ENCODE measurements around the gene PDLIM4.

Gene PDLIM4

DNA sequence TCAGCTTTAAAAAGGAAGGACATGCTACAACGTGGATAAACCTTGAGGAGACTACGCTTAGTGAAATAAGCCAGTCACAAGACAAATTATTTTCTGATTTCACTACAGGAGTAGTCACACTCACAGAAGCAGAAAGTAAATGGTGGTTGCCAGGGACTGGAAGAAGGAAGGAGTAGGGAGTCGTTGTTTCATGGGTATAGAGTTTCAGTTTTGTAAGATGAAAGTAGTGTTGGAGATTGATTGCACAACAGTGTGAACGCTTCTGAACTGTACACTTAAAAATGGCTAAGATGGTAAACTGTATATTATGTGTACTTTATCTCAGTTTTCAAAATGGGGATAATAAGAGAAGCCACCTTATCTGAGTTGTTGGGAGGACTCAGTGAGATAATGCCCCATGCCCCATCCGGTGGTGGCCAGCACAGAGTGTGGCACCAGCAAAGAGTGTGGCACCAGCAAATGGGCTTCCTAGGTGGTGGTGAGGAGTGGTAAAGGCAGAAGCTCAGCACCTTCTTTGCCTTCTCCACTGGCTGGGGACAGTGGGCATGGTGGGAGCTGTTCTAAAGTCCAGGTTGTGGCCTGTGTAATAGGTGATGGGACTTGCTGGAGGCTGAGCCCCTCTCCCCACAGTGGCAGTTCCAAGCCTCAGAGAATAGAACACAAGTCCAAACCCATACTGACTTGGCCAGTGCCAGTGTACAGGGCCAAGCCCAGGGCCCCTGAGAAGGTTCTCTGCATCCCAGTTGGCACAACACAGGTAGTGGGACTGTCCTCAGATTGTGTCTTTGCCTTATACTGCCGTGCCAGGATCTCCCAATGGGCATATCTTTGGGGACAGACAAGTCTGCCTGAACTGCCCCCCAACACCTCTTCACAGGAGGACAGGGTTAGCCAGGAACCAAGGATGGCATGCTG is 41.1 kb downstream of the PDLIM4 start:
- ChIA-PET CTCF (interaction anchor here (1.8 kb wide), 1 partner anchor 60 kb away, joined by 4 read pairs; no protein-coding TSS in a partner anchor), POLR2A (no interaction called here)
- no peak for DNase-seq (ENCODE audit: extremely low spot score)
- TF ChIP-seq, protein P1, sequence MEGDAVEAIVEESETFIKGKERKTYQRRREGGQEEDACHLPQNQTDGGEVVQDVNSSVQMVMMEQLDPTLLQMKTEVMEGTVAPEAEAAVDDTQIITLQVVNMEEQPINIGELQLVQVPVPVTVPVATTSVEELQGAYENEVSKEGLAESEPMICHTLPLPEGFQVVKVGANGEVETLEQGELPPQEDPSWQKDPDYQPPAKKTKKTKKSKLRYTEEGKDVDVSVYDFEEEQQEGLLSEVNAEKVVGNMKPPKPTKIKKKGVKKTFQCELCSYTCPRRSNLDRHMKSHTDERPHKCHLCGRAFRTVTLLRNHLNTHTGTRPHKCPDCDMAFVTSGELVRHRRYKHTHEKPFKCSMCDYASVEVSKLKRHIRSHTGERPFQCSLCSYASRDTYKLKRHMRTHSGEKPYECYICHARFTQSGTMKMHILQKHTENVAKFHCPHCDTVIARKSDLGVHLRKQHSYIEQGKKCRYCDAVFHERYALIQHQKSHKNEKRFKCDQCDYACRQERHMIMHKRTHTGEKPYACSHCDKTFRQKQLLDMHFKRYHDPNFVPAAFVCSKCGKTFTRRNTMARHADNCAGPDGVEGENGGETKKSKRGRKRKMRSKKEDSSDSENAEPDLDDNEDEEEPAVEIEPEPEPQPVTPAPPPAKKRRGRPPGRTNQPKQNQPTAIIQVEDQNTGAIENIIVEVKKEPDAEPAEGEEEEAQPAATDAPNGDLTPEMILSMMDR (IDR thresholded peaks at IDR 0.05; ENCODE audit: control extremely low read depth, extremely low read depth, low read depth, missing control alignments) = no peak

DNA sequence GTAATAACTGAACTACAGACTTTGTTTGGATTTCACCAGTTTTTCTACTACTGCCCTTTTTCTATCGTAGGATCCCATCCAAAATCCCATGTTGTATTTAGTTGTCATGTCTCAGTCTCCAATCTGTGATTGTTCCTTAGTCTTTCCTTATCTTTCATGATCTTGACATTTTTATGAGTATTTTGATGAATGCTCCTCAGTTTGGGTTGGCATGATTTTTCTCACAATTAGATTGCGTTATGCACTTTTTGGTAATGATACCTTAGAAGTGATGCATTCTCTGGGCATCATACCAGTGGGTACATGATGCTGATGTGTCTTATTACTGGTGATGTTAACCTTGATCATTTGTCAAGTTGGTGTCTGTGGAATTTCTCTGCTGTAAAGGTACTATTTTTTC is 42.4 kb downstream of the PDLIM4 start:
- DNase-seq (ENCODE audit: extremely low spot score) = no peak
- POLR2A ChIA-PET = no interaction called here
- TF ChIP-seq, protein P1 (IDR thresholded peaks at IDR 0.05; ENCODE audit: control extremely low read depth, extremely low read depth, low read depth, missing control alignments) = no peak
- CTCF ChIA-PET = interaction anchor here (1.1 to 1.4 kb wide), 3 partner anchors 17 to 62 kb away, joined by 3 to 4 read pairs (median 4); no protein-coding TSS in a partner anchor

DNA sequence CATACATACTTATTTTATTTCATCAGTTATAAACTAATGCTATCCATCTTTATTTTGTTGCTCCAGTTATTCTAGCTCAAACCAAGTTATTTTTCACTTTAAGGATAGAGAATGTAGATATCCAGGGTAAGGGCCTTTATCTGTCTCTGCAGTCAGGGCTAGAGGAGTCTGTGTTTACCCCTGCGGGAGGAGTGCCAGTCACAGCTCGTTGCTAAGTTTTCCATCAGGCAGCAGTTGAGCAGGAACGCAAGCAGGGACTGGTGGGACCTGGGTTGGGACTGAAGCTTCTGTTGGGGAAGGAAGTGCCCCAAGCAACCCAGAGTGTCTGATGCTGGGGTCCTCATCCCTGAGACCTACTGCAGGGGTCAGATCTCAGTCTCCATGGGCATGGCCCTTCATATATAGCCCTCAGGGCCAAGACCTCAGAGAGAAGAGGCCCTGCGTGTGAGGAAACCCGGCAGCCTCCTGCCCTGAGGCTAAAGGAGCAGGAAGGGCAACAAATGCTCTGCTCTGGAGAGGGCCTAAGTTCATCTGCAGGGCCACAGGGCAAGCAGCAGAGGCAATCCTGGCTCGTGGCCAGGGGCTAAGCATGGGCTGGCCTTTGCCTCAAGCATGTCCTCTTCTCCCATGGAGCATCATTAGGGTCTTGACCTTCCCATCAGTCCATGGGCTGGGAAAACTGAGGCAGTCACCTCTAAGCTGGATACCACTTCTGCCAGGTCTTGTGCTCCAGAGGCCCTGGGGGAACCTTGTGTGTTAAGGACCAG is 43.3 kb downstream of the PDLIM4 start:
- CTCF ChIA-PET = interaction anchor here (1.1 to 1.4 kb wide), 3 partner anchors 16 to 63 kb away, joined by 3 to 4 read pairs (median 4); no protein-coding TSS in a partner anchor
- TF ChIP-seq, protein P1 (IDR thresholded peaks at IDR 0.05; ENCODE audit: control extremely low read depth, extremely low read depth, low read depth, missing control alignments) = no peak
- POLR2A ChIA-PET = no interaction called here
- no peak for DNase-seq (ENCODE audit: extremely low spot score)

DNA sequence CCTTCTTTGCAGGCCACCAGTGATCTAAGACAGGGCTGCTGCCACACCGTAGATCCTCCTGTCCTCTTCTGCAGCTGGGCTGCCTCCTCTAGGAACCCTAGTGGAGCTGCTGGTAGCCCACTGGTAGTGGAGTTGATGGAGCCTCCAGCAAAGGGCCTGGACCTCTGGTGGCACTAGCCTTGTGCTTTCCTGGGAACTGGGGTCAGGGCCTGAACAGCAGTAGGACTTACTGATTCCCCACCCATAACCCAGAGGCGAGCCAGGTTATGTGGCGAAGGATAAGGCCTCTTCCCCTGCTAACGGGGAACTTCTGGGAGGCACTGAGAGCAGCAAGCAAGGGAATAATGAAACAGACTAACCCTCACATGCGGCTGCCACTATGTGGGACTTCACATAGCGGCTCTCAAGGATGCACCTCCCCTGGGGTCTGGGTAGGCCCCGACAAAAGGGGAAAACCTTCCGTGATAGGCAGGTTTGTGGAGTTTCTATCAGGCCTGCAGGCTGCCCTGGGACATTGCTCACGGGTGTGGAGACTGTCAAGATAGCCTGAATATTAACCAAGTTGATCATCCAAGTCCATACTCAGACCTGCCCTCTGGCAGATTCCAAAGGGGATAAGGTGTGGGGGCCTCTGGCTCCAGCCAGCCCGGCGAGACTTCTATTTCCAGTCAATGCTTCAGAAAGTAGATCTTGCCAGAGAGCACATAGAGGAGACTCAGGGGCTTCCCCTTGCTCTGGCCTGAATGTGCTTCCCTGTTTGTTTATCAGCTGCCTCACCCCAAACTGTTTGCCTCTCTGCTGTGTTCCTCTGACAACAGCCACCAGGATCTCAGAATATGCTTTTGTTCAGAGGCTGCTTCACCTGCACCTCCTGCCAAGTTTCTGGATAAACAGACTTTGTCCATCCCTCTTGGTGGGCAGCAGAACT is 44.1 kb downstream of the PDLIM4 start:
- TF ChIP-seq, protein P1 (IDR thresholded peaks at IDR 0.05; ENCODE audit: control extremely low read depth, extremely low read depth, low read depth, missing control alignments) = no peak
- CTCF ChIA-PET = interaction anchor here (1.1 to 3.0 kb wide), 5 partner anchors 16 to 64 kb away, joined by 3 to 11 read pairs (median 4); no protein-coding TSS in a partner anchor
- no peak for DNase-seq (ENCODE audit: extremely low spot score)
- POLR2A ChIA-PET = no interaction called here

DNA sequence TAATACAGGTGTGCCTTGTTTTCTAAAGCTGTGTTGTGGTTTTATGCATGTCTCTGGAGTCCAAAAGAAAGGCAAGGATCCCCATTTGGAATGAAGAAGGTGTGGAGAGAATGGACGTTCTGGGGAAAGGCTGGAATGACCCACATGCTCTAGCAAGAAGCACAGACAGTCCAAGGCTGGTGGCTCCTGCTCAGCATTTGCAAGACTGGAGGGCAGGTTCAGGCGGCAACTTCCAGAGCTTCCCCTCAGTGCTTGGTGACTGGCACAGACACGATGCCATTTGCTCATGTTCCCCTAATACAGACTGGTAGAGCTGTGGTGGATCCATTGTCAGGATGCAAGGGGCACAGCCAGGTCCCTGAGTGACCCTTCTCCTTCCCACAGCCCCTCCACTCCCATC is 44.9 kb downstream of the PDLIM4 start:
- TF ChIP-seq, protein P1 (IDR thresholded peaks at IDR 0.05; ENCODE audit: control extremely low read depth, extremely low read depth, low read depth, missing control alignments) = no peak

More for the DNA sequence above, 44.9 kb downstream of the PDLIM4 start:
- POLR2A ChIA-PET = no interaction called here
- DNase-seq (ENCODE audit: extremely low spot score) = no peak
- CTCF ChIA-PET = interaction anchor here (1.1 to 3.0 kb wide), 3 partner anchors 22 to 32 kb away, joined by 3 to 11 read pairs (median 5); no protein-coding TSS in a partner anchor

Data from GM10248 (cell line).